HEK293 (cell line): ENCODE results near the gene ARID5A.

Experiments
- CTCF ChIP-seq: fragments of 450-650 bp; formaldehyde crosslinking; IDR thresholded peaks from 2 replicates; pipeline ENCODE4 v1.5.1; 2016; ENCODE audit warnings: missing biosample characterization, missing genetic modification characterization
- GFI1B ChIP-seq: fragments of 450-650 bp; formaldehyde crosslinking; IDR thresholded peaks from 2 replicates; pipeline ENCODE4 v1.5.1; 2016; ENCODE audit warnings: missing biosample characterization, missing genetic modification characterization
- REST ChIP-seq: fragments of 450-650 bp; formaldehyde crosslinking; IDR thresholded peaks from 2 replicates; pipeline ENCODE4 v1.5.1; 2016; ENCODE audit warnings: missing biosample characterization, missing genetic modification characterization
- WT1 ChIP-seq: fragments of 450-650 bp; formaldehyde crosslinking; IDR thresholded peaks from 2 replicates; pipeline ENCODE4 v1.5.1; 2016; ENCODE audit warnings: missing biosample characterization, missing genetic modification characterization
- YY1 ChIP-seq: fragments of 450-650 bp; formaldehyde crosslinking; IDR thresholded peaks from 2 replicates; pipeline ENCODE4 v1.5.1; 2018; ENCODE audit warnings: missing biosample characterization, missing genetic modification characterization
- ZBTB7A ChIP-seq: fragments of 450-650 bp; formaldehyde crosslinking; IDR thresholded peaks from 2 replicates; pipeline ENCODE4 v1.5.1; 2016; ENCODE audit warnings: low read depth, missing biosample characterization, missing genetic modification characterization
- ZNF423 ChIP-seq: fragments of 450-650 bp; formaldehyde crosslinking; IDR thresholded peaks from 2 replicates; pipeline ENCODE4 v1.5.1; 2016; ENCODE audit warnings: missing biosample characterization, missing genetic modification characterization
- ZNF549 ChIP-seq: fragments of 450-650 bp; IDR thresholded peaks from 2 replicates; pipeline ENCODE4 v1.5.1; 2018; ENCODE audit warnings: missing biosample characterization, missing genetic modification characterization, mild to moderate bottlenecking, inconsistent platforms, moderate library complexity
- ZNF561 ChIP-seq: fragments of 450-650 bp; IDR thresholded peaks from 2 replicates; pipeline ENCODE4 v1.5.1; 2018; ENCODE audit warnings: missing biosample characterization, missing genetic modification characterization, borderline replicate concordance
- ZNF580 ChIP-seq: fragments of 450-650 bp; formaldehyde crosslinking; IDR thresholded peaks from 2 replicates; pipeline ENCODE4 v1.5.1; 2016; ENCODE audit warnings: missing biosample characterization, missing genetic modification characterization
- ZNF664 ChIP-seq: fragments of 450-650 bp; formaldehyde crosslinking; IDR thresholded peaks from 2 replicates; pipeline ENCODE4 v1.5.1; 2016; ENCODE audit warnings: missing biosample characterization, missing genetic modification characterization
- ZNF677 ChIP-seq: fragments of 450-650 bp; IDR thresholded peaks from 2 replicates; pipeline ENCODE4 v1.5.0; 2018; ENCODE audit warnings: missing biosample characterization, mild to moderate bottlenecking, missing genetic modification characterization, moderate library complexity

GRCh38 chr2:96495982-96496629, 40.4 kb upstream of the ARID5A start:
- TF ChIP-seq CTCF (tag by site-specific recombination) (no peak), GFI1B (no peak), ZNF664 (tag by site-specific recombination) (no peak), ZNF677 (peak; percentile 57; the same call in 1 of the 2 replicates), ZNF423 (tag by site-specific recombination) (no peak), YY1 (tag by site-specific recombination) (no peak), ZNF580 (tag by site-specific recombination) (no peak), ZNF549 (tag by site-specific recombination) (no peak), ZBTB7A (tag by site-specific recombination) (no peak), REST (tag by site-specific recombination) (no peak), WT1 (tag by site-specific recombination) (no peak), ZNF561 (tag by site-specific recombination) (no peak)
